HG03558 (cell line): ENCODE measurements around the gene HPS5.
"Not testable (repeated sequence)": the region's sequence is repeated elsewhere in the genome, so short reads cannot be mapped to it uniquely, and the experiment has no call there.

Experiments
- ATAC-seq: cut with Tn5 transposase; IDR thresholded peaks from one replicate; pipeline ENCODE4 v1.9.1; 2021; ENCODE audit warnings: moderate number of reproducible peaks; ENCODE audit not compliant: unreplicated experiment; ENCODE audit errors: extremely low read depth

The HPS5 gene

GRCh38 chr11:18321969-18322711 lies at the start of gene HPS5, which contains the start of gene GTF2H1:
Gene HPS5, minus strand, starts transcription at chr11:18322140. Its CDS starts 4,282 bp downstream, at chr11:18317858.
Gene GTF2H1, plus strand, starts transcription at chr11:18322567. Its CDS starts 10,508 bp downstream, at chr11:18333075.
- ATAC-seq: peak; percentile 71

DNA sequence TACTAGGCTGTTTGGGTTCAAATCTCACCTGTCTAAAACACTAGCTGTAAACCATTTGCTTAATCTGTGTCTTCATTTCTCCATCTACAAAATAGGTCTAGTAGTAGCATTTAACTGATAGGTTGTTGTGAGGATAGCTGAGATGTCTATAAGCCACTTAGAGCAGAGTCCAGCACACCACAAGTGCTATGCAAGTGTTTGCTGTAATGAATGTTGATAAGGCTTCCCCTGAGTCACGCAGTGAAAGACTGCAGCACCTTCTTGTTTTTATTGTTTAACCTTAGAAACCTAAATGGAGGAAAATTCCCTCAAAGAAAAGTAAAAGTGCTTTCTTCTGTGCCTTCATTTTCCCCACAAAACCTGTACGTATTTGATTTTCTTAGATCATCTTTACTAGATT lies 49.3 kb upstream of the HPS5 start:
- no peak for ATAC-seq

DNA sequence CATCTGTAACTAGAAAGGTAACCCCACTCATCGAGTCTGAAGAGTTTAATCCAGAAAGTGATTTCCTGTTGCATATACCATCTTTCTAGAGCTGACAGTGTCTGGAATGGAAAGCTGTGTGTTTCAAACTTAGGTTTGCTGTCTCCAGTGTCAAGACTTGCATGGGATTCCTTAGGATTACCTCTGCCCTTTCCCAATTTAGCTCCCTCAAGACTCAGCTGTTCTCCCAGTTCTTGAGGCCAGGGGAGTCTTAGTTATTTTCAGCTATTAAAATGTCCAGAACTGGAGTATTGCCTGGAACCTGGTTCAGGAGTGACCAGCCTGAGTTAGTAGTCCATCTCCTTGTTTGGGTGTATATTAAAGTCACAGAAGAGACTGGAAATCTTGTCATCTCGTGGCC lies 47.5 kb upstream of the HPS5 start:
- no peak for ATAC-seq

DNA sequence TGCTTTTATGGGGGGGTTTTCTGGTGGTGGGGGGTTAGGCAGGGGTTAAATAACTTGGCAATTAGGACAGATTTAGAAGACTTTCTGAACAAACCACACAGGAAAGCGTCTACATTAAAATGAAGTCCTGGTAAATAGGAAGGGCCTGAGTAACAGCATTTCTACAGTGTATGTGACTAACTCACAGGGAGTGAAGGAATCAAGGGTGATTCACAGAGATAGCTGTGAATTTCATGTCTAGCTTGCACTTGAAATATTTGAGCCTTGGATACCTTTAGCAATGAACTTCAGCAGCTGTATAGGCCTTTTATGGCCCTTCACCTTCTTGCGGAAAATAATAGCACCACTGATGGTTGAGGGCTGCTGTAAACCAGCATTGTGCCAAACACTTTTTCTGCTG lies 46.3 kb upstream of the HPS5 start:
- ATAC-seq: no peak

- ATAC-seq: no peak
Measured at GRCh38 chr11:18367431-18367830, 45.5 kb upstream of the HPS5 start.

DNA sequence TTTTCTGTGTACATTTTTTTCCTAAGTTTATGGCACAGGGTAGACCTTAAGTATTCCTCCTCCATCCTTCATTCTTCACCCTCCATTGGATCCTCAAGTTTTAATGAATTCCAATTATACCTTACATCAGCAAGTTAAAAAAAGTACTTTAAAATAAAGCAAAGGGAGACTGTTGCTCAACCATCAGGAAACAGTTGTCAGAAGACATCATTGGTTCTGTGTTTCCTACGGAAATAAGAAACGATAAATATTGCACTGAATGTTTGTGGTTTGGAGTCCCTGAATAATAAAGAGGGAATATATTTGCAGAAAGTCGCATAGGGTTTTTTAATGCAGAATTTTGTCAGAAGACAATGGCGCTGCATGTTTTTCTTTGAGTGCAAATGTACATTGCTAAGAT lies 44.3 kb upstream of the HPS5 start:
- no peak for ATAC-seq

DNA sequence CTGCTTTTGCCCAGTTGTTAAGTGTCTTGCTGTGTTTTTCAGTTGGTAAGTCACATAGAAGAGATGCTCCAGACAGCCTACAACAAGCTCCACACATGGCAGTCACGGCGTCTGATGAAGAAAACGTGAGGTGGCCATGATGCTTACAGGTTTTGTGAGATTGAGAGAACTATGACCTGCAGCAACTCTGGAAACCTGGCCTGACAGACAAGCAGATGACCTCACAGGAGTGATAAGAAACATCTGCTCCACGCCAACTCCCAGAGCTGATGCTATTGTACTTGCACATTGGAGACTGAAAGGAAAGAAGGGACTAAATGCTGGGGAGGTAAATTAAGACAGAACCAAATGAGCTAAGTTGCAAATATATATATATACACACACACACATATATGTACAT lies 43.8 kb upstream of the HPS5 start:
- ATAC-seq: no peak

DNA sequence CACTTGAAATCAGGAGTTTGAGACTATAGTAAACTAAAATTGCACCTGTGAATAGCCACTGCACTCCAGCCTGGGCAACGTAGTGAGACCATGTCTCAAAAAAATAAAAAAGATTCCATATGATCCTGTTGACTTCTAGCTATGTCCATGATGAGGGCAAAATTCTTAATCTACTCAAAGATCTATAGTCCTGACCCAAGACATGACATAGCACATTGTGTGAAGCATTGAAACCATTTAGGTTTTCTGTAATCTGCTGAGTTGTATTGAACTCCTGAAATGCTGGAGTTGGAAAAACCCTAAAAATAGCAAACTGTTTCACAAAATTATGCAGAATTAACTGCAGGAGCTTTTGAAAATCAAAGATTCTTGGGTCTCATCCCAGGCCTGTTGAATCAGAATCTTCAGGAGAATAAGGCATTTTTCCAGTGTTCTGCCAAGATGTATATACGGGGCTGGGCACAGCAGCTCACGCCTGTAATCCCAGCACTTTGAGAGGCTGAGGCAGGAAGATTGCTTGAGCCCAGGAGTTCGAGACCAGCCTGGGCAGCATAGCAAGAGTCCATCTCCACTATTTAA lies 42.6 kb upstream of the HPS5 start:
- ATAC-seq: no peak

DNA sequence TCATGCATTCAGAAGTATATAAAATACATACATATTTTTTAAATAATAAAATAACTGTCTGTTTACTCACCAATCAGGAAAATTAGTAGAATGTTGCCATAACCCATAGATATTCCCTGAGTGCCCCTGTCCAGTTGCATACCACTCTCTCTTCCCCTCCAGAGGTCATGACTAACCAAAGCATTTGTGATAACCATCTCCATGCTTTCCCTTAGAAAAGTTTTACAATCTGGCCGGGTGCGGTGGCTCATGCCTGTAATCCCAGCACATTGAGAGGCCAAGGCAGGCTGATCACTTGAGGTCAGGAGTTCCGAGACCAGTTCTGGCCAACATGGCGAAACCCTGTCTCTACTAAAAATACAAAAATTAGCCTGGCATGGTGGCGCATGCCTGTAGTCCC lies 39.2 kb upstream of the HPS5 start:
- no peak for ATAC-seq

DNA sequence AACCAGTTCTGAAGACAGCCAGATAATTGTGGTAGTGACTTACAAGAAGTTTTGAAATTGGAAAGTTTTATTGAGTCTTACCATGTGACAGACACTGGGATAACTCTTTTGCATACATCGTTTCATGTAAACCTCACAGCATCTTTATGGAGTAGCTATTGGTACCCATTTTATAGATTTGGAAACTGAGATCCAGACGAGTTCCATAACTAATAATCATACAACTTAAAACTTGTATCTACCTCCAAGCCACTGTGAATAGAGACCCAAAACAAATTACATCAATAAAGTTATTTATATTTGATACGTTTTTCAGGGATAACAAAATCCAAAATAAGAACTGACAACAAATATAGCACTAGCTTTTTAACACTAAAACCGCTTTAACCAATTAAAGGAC lies 36.7 kb upstream of the HPS5 start:
- ATAC-seq: no peak

DNA sequence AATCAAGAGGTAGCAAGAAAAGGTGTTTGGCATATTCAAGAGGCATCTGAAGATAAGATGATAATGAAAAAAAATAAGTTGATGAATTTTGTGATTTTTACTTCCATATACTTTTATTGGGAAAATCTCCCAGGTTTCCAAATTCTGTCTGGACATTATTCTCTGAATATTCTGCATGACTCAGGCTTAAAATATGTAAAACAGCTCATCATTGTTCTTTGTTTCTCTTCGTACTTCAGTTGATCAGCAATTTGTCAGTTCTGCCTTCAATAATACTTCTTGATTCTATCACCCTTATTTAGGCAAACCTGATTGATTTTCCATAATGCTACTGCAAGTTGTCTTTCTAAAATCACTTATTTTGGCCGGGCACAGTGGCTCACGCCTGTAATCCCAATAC lies 30.6 kb upstream of the HPS5 start:
- ATAC-seq: no peak

DNA sequence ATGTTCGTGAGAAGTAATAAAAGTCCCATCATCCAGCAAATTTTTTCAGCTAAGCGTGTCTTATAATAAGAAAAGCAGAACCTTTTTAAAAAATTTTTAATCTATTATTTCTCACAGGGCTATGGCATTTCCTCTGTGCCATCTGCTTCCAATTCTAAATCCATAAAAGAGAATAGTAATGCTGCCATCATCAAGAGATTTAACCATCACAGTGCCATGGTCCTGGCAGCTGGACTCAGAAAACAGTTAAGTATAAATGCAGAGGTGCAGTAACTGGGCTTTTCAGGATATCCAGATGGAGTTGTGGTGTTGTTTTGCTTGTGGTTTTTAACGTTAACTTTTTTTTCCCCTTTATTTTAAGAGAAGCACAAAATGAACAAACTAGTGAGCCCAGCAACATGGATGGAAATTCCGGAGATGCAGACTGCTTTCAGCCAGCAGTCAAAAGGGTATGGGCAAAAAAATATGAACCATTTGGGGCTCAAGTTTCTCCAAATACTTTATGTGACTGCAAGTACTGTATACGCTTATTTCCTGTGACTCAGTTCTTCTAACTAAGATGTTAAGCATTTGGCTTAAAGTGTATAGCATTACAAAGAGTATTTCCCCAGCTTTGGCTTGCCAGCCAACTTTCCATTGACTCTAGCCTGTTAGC lies 25.7 kb upstream of the HPS5 start:
- no peak for ATAC-seq

- ATAC-seq: no peak
Measured at GRCh38 chr11:18332891-18333290, 11.0 kb upstream of the HPS5 start.

DNA sequence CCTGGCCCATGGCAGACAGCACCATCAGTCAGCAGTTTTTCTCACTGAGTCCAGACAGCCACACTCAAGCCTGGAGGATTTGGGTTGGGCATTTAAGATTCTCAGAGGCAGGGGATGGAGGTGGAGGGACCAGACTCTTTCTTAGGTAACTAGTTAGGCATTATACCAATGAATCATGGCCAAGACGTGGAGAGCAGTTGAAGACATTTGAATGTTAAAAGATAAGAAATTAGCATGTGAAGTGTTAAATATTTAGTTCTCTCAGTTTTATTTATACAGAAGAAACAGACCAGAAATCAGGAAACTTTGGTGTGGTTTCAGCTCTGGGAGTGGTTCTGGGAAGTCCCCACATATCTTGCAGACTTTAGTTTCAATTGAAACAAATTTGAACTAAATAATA lies 10.4 kb upstream of the HPS5 start:
- ATAC-seq: no peak

DNA sequence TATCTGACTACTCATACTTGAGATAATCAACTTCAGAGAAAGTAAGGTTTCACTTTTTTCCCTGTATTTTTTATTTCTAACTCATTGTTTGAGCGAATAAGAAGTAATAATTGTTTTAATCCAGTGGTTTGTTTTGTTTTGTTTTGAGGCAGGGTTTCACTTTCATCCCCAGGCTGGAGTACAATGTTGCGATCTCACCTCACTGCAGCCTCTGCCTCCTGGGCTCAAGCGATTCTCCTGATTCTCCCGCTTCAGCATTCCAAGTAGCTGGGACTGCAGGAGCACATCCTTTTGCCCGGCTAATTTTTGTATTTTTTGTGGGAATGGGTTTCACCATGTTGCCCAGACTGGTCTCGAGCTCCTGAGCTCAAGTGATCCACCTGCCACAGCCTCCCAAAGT lies 9.0 kb upstream of the HPS5 start:
- no peak for ATAC-seq

GRCh38 chr11:18329196-18329870 lies 7.4 kb upstream of the HPS5 start:
- ATAC-seq: no peak

GRCh38 chr11:18324381-18324780 lies 2.4 kb upstream of the HPS5 start:
- no peak for ATAC-seq

DNA sequence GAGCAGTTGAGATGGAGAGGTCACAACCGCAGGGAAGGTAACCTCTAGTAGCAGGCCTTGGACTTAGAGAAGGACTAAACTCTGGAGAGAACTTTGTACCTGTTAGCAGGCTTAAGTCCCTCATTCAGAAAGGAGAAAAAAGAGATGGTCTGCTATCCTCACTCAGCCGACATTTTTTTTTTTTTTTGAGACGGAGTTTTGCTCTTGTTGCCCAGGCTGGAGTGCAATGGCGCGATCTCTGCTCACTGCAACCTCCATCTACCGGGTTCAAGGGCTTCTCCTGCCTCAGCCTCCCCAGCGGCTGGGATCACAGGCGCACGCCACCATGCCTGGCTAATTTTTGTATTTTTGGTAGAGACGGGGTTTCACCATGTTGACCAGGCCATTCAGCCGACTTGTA lies 1.9 kb upstream of the HPS5 start:
- ATAC-seq: not testable (repeated sequence)

- ATAC-seq: no peak
Measured at GRCh38 chr11:18322818-18323570, 1.1 kb upstream of the HPS5 start.

DNA sequence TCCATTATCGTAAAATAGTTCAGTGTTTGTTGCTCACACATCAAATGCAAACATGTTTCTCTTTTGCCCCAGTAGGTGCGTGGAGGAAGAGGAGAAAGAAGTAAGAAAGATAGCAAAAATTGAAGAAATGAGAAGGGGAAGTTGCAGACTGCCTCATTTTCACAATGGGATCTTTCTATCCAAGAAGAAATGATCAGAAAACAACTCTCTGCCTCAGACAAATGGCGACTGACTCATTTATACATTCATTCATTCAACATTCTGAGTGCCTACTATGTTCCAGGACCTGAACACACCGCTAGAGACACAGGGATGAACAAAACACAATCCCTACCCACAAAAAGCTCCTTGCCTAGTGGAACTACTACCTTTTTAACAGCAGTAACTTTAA lies 367 bp downstream of the HPS5 start:
- ATAC-seq: no peak
